ENCODE data around the gene HTR2C. TPM values are rescaled to one million over a fixed set of nuclear protein-coding genes. Genes with fewer than 3 reads are reported as not detected.

The HTR2C gene
- total RNA-seq, 3 donors from 2014 or later = not detected

GRCh38 chrX:114905251-114905650 is 321.4 kb downstream of the HTR2C start:
- Histone ChIP-seq H3K9me3 (no peaks in the 10 kb centered on the region), H3K27me3 (peaks cover 0 to 26% of the 10 kb centered on the region in 2 donors), H3K4me3 (no peak overlapping the region), H3K27ac (no peak overlapping the region), H3K36me3 (no peaks in the 10 kb centered on the region), H3K4me1 (no peaks in the 10 kb centered on the region)
- DNase-seq (ENCODE audit: low spot score in 2 of 2) = no peak
- TF ChIP-seq POLR2A (IDR thresholded peaks at IDR 0.05) (no peak), CTCF (IDR thresholded peaks at IDR 0.05) (no peak), POLR2AphosphoS5 (IDR thresholded peaks at IDR 0.05) (no peak)
- intact Hi-C loops (cut with DNase I; ENCODE audit: low total_unique reads) = no loop called here

GRCh38 chrX:114906984-114907510 is 323.2 kb downstream of the HTR2C start:
- TF ChIP-seq CTCF (IDR thresholded peaks at IDR 0.05) (no peak), POLR2A (IDR thresholded peaks at IDR 0.05) (no peak), POLR2AphosphoS5 (IDR thresholded peaks at IDR 0.05) (no peak)
- peaks cover 0 to 31% of the 10 kb centered on the region in 2 donors for H3K27me3 ChIP-seq
- no peak for DNase-seq (ENCODE audit: low spot score in 2 of 2)
- H3K4me1 ChIP-seq = no peaks in the 10 kb centered on the region
- H3K4me3 ChIP-seq = no peak overlapping the region
- H3K27ac ChIP-seq = no peak overlapping the region
- intact Hi-C loops (cut with DNase I; ENCODE audit: low total_unique reads) = no loop called here
- H3K36me3 ChIP-seq = no peaks in the 10 kb centered on the region
- no peaks in the 10 kb centered on the region for H3K9me3 ChIP-seq

GRCh38 chrX:114924423-114924822 is 340.5 kb downstream of the HTR2C start:
- DNase-seq (ENCODE audit: low spot score in 2 of 2) = no peak
- Histone ChIP-seq H3K4me1 (no peaks in the 10 kb centered on the region), H3K27ac (no peak overlapping the region), H3K36me3 (no peaks in the 10 kb centered on the region), H3K27me3 (peaks cover 0 to 41% of the 10 kb centered on the region in 2 donors), H3K4me3 (no peak overlapping the region), H3K9me3 (no peaks in the 10 kb centered on the region)
- intact Hi-C loops (cut with DNase I; ENCODE audit: low total_unique reads) = loop anchor here (2.0 kb wide), 1 partner anchor 28 kb away; no protein-coding TSS in a partner anchor
- no peak for TF ChIP-seq CTCF (IDR thresholded peaks at IDR 0.05)
- TF ChIP-seq POLR2A (IDR thresholded peaks at IDR 0.05) = no peak
- TF ChIP-seq POLR2AphosphoS5 (IDR thresholded peaks at IDR 0.05) = no peak

GRCh38 chrX:114924856-114925255 is 341.0 kb downstream of the HTR2C start:
- Histone ChIP-seq H3K4me1 (no peaks in the 10 kb centered on the region), H3K27ac (no peak overlapping the region), H3K4me3 (no peak overlapping the region), H3K9me3 (no peaks in the 10 kb centered on the region), H3K27me3 (peaks cover 0 to 43% of the 10 kb centered on the region in 2 donors), H3K36me3 (no peaks in the 10 kb centered on the region)
- DNase-seq (ENCODE audit: low spot score in 2 of 2) = no peak
- intact Hi-C loops (cut with DNase I; ENCODE audit: low total_unique reads) = loop anchor here (2.0 kb wide), 1 partner anchor 28 kb away; no protein-coding TSS in a partner anchor
- no peak for TF ChIP-seq POLR2AphosphoS5 (IDR thresholded peaks at IDR 0.05)

- Histone ChIP-seq H3K4me3 (no peak overlapping the region), H3K4me1 (no peaks in the 10 kb centered on the region), H3K36me3 (no peaks in the 10 kb centered on the region), H3K27me3 (peaks cover 0 to 20% of the 10 kb centered on the region in 2 donors), H3K27ac (no peak overlapping the region), H3K9me3 (peaks cover 9 to 25% of the 10 kb centered on the region in 2 donors)
- TF ChIP-seq CTCF (IDR thresholded peaks at IDR 0.05) = no peak
- no peak for TF ChIP-seq POLR2A (IDR thresholded peaks at IDR 0.05)
- no peak for TF ChIP-seq POLR2AphosphoS5 (IDR thresholded peaks at IDR 0.05)
- no peak for DNase-seq (ENCODE audit: low spot score in 2 of 2)
- intact Hi-C loops (cut with DNase I; ENCODE audit: low total_unique reads) = no loop called here
Measured at GRCh38 chrX:114930227-114930626, 346.3 kb downstream of the HTR2C start.
